Neutrophil (primary cell): ENCODE results near the gene CDHR3.

ENCODE experiments used
- H3K27ac ChIP-seq: fragments of 200-600 bp; sonication (generic); 2 replicates; pipeline ENCODE4 v1.5.1; 2016; ENCODE audit warnings: mild to moderate bottlenecking, moderate library complexity
- H3K27me3 ChIP-seq: fragments of 200-600 bp; sonication (generic); 2 replicates; pipeline ENCODE4 v1.6.0; 2016; ENCODE audit warnings: mild to moderate bottlenecking
- H3K36me3 ChIP-seq: fragments of 200-600 bp; sonication (generic); 2 replicates; pipeline ENCODE4 v1.5.1; 2017
- H3K4me1 ChIP-seq, 2 experiments: fragments of 200-600 bp in 1 of 2; sonication (generic) in 1 of 2; 1 replicate in 1 of 2; 2 replicates in 1 of 2; pipeline versions ENCODE4 v1.5.1 to v1.6.1; 2013 to 2016; ENCODE audit warnings: low read depth in 1 of 2, low read length in 1 of 2, mild to moderate bottlenecking in 1 of 2, moderate library complexity in 1 of 2; ENCODE audit not compliant: control insufficient read depth in 1 of 2, insufficient read depth in 1 of 2
- H3K4me3 ChIP-seq, 2 experiments: fragments of 200-600 bp in 1 of 2; sonication (generic) in 1 of 2; 1 replicate in 1 of 2; 2 replicates in 1 of 2; pipeline ENCODE4 v1.5.1; 2013 to 2016; ENCODE audit warnings: low read depth in 1 of 2, low read length in 1 of 2, mild to moderate bottlenecking in 1 of 2, moderate library complexity in 1 of 2
- H3K9me3 ChIP-seq: fragments of 200-600 bp; sonication (generic); 2 replicates; pipeline ENCODE4 v1.5.1; 2016
- TF ChIP-seq, protein P1 (sequence below): fragments of 200-600 bp; sonication (generic); IDR thresholded peaks from 2 replicates; pipeline ENCODE4 v1.5.1; 2016; ENCODE audit warnings: antibody characterized with exemption

The CDHR3 gene

DNA sequence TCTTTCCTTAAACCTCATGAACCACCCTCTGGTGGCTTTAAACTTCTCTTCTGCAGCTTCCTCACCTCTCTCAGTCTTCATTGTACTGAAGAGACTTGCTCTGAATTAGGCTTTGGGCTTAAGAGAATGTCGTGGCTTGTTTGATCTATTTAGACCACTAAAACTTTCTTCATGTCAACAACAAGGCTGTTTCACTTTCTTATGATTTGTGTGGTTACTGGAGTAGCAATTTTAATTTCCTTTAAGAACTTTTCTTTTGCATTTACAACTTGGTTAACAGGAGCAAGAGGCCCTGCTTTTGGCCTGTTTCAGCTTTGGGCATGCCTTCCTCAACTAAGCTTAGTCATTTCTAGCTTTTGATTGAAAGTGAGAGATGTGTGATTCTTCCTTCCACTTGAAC lies 38.1 kb upstream of the CDHR3 start:
- Histone ChIP-seq H3K4me1 (no peaks in the 10 kb centered on the region), H3K36me3 (no peaks in the 10 kb centered on the region), H3K27ac (no peak overlapping the region), H3K27me3 (peaks cover 9% of the 10 kb centered on the region), H3K9me3 (no peaks in the 10 kb centered on the region), H3K4me3 (no peak overlapping the region)
- TF ChIP-seq, protein P1, sequence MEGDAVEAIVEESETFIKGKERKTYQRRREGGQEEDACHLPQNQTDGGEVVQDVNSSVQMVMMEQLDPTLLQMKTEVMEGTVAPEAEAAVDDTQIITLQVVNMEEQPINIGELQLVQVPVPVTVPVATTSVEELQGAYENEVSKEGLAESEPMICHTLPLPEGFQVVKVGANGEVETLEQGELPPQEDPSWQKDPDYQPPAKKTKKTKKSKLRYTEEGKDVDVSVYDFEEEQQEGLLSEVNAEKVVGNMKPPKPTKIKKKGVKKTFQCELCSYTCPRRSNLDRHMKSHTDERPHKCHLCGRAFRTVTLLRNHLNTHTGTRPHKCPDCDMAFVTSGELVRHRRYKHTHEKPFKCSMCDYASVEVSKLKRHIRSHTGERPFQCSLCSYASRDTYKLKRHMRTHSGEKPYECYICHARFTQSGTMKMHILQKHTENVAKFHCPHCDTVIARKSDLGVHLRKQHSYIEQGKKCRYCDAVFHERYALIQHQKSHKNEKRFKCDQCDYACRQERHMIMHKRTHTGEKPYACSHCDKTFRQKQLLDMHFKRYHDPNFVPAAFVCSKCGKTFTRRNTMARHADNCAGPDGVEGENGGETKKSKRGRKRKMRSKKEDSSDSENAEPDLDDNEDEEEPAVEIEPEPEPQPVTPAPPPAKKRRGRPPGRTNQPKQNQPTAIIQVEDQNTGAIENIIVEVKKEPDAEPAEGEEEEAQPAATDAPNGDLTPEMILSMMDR, result no peak

DNA sequence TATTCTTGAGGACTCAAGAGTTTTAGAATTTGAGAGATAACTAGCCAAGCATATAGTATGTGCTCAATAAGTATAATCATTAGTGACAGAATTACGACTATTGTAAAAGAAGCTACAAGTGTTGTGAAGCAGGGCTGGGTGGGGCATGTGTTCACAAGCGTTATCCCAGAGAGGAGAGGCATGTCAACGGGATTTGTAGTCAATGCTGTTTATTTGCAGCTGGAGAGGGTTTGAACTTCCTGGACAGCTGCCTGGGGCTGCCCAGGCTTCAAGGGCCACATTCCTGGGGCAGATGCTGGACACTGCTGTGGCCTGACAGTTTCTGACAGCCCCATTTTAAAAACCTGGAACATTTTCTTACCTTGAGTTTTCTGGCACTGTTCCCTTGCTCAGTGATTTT lies 36.9 kb upstream of the CDHR3 start:
- Histone ChIP-seq H3K4me1 (no peaks in the 10 kb centered on the region), H3K27ac (no peak overlapping the region), H3K36me3 (no peaks in the 10 kb centered on the region), H3K4me3 (no peak overlapping the region), H3K9me3 (no peaks in the 10 kb centered on the region), H3K27me3 (peaks cover 14% of the 10 kb centered on the region)
- TF ChIP-seq, protein P1, result no peak

DNA sequence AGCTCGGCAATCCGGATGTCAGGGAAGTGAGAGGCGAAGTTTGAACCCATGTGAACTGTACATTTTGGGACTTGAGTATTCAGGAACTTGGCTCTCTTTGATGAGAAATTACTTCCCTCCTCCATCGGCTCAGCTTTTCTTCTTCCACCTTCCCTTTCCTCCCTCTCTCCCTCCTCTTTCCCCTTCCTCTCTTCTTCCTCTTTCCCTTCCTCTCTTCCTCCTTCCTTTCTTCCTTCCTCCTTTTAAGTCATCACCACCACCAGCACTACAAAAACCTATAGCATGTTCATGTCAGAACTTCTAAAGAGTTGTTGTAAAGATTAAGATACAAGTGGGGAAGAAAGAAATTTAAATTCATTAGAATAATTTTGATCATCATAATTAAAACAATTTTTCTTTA lies 31.9 kb upstream of the CDHR3 start:
- TF ChIP-seq, protein P1, result no peak
- H3K36me3 ChIP-seq, result no peaks in the 10 kb centered on the region
- no peaks in the 10 kb centered on the region for H3K4me1 ChIP-seq
- peaks cover 14% of the 10 kb centered on the region for H3K27me3 ChIP-seq
- no peak overlapping the region for H3K4me3 ChIP-seq
- no peak overlapping the region for H3K27ac ChIP-seq
- no peaks in the 10 kb centered on the region for H3K9me3 ChIP-seq

DNA sequence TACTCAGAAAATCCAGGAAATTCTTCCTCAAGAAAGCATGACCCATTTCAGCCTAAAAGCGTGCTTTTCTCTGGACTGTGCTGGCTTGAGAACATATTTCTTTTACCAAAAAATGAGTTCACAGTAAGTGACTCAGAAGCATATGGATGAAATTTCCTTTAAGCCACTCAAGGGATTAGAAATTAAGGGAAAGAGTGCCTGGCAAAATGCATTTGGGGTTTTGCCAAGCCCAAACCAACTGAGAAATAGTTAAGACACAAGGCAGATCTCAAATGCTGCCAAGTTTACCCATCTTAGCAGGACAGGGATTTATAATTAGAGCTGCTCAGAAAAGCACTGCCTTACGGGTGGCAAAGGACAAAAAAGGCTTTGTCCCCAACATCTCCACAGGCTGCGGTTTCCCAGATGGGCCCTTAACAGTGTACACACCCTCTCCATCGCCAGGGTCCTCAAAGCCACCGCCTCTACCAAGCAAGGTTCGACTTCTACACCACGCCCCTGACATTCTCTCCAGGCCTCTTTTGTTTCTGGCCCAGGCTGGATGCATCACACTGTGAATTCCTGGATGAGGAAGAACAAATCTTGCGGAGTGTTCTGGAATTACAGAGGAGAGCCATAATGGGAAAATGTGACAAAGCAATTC lies 30.1 kb upstream of the CDHR3 start:
- Histone ChIP-seq H3K4me3 (no peak overlapping the region), H3K27ac (no peak overlapping the region), H3K36me3 (no peaks in the 10 kb centered on the region), H3K27me3 (peaks cover 7% of the 10 kb centered on the region), H3K9me3 (no peaks in the 10 kb centered on the region), H3K4me1 (no peaks in the 10 kb centered on the region)
- TF ChIP-seq, protein P1, result no peak

DNA sequence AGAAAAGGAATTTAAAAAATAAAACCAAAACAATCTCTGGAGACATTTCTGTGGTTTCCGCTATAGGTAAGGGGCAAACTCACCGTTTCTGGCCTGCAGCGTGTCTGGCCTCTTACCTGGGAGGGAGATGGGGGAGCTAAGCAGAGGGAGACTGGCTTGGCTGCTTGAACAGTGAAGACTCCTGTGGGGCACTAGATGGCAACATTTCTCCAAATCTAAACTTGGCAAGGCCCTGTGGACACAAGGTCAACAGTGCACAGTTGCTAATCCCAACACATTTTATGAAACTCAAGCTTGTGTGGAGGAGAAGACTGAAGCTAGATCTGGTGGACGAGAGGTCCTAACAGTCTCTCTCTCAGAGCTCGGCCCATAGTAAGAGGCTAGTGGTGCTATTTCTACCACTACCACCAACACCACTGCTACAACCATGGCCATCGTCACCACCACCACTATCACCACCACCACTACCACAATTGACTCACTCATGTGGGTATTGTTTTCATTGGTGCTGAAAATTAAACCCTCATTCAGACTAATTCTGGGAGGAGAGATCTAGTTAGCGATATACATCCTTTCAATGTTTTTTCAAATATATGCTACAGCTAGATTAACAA lies 28.4 kb upstream of the CDHR3 start:
- no peak overlapping the region for H3K27ac ChIP-seq

More for the DNA sequence above, 28.4 kb upstream of the CDHR3 start:
- Histone ChIP-seq H3K4me3 (no peak overlapping the region), H3K36me3 (no peaks in the 10 kb centered on the region), H3K27me3 (peaks cover 7% of the 10 kb centered on the region), H3K9me3 (no peaks in the 10 kb centered on the region), H3K4me1 (no peaks in the 10 kb centered on the region)
- TF ChIP-seq, protein P1, result no peak
